GM12874 (cell line): ENCODE results near the gene ELP1.

ENCODE experiments used
- CTCF ChIP-seq: IDR thresholded peaks from 2 replicates; pipeline ENCODE4 v1.5.1; 2011; ENCODE audit warnings: low read depth, mild to moderate bottlenecking, control low read depth, low read length, moderate library complexity; ENCODE audit not compliant: insufficient read depth

Gene ELP1

GRCh38 chr9:108963459-108964143, 29.7 kb upstream of the ELP1 start:
- no peak for TF ChIP-seq CTCF

- TF ChIP-seq CTCF = no peak
Measured at GRCh38 chr9:108961151-108961550, 27.2 kb upstream of the ELP1 start.

GRCh38 chr9:108960331-108960730, 26.4 kb upstream of the ELP1 start:
- TF ChIP-seq CTCF = no peak

- no peak for TF ChIP-seq CTCF
Measured at GRCh38 chr9:108956631-108957026, 22.7 kb upstream of the ELP1 start.

GRCh38 chr9:108956022-108956630, 22.2 kb upstream of the ELP1 start:
- no peak for TF ChIP-seq CTCF

- TF ChIP-seq CTCF = peak; percentile 28; the same call in 1 of the 2 replicates
Measured at GRCh38 chr9:108953983-108954574, 20.2 kb upstream of the ELP1 start.

- no peak for TF ChIP-seq CTCF
Measured at GRCh38 chr9:108951578-108951977, 17.7 kb upstream of the ELP1 start.
